Loucy (cell line): Measurements from ENCODE around the gene CRB2.

Experiments used
- H2AFZ ChIP-seq: fragments of 200-600 bp; sonication (generic); 2 replicates; pipeline ENCODE4 v1.6.0; 2016; ENCODE audit warnings: antibody characterized with exemption, mild to moderate bottlenecking, low read length, moderate library complexity
- H3F3A ChIP-seq: fragments of 200-600 bp; 2 replicates; pipeline ENCODE4 v1.6.0; 2016; ENCODE audit warnings: antibody characterized with exemption, low read depth, mild to moderate bottlenecking
- H3K27me3 ChIP-seq: fragments of 200-600 bp; sonication (generic); 2 replicates; pipeline ENCODE4 v1.6.1; 2014; ENCODE audit warnings: low read length, mild to moderate bottlenecking; ENCODE audit not compliant: insufficient read depth, poor library complexity, severe bottlenecking
- H3K36me3 ChIP-seq: fragments of 200-600 bp; sonication (generic); 2 replicates; pipeline ENCODE4 v1.6.1; 2016; ENCODE audit warnings: low read length; ENCODE audit not compliant: insufficient read depth
- H3K4me1 ChIP-seq: fragments of 200-600 bp; sonication (generic); 2 replicates; pipeline ENCODE4 v1.5.1; 2014; ENCODE audit warnings: low read length, mild to moderate bottlenecking; ENCODE audit not compliant: insufficient read depth, poor library complexity, severe bottlenecking
- H3K4me2 ChIP-seq: fragments of 200-600 bp; sonication (generic); 2 replicates; pipeline ENCODE4 v1.6.0; 2014; ENCODE audit warnings: antibody characterized with exemption, low read length, low read depth, mild to moderate bottlenecking; ENCODE audit not compliant: poor library complexity, severe bottlenecking
- H3K4me3 ChIP-seq: fragments of 200-600 bp; sonication (generic); 2 replicates; pipeline ENCODE4 v1.5.1; 2014; ENCODE audit warnings: low read length, mild to moderate bottlenecking, mixed read lengths; ENCODE audit not compliant: poor library complexity, severe bottlenecking
- H3K79me2 ChIP-seq: fragments of 200-600 bp; sonication (generic); 2 replicates; pipeline ENCODE4 v1.6.1; 2014; ENCODE audit warnings: low read length; ENCODE audit not compliant: insufficient read depth
- H3K9ac ChIP-seq: fragments of 200-600 bp; sonication (generic); 2 replicates; pipeline ENCODE4 v1.6.0; 2014; ENCODE audit warnings: mild to moderate bottlenecking, low read depth, low read length, moderate library complexity; ENCODE audit not compliant: poor library complexity, severe bottlenecking
- H3K9me2 ChIP-seq: fragments of 200-600 bp; sonication (generic); replicated peaks from 2 replicates; pipeline ENCODE4 v1.6.1; 2016; ENCODE audit warnings: low read depth, low read length, mixed read lengths
- H3K9me3 ChIP-seq: fragments of 200-600 bp; sonication (generic); 2 replicates; pipeline ENCODE4 v1.6.1; 2014; ENCODE audit warnings: mild to moderate bottlenecking, antibody characterized with exemption, low read length, low read depth; ENCODE audit not compliant: insufficient read depth
- H4K20me1 ChIP-seq: fragments of 200-600 bp; sonication (generic); 2 replicates; pipeline ENCODE4 v1.6.0; 2014; ENCODE audit warnings: antibody characterized with exemption, low read length, mild to moderate bottlenecking; ENCODE audit not compliant: insufficient read depth, poor library complexity, severe bottlenecking
- EZH2phosphoT487 ChIP-seq: fragments of 200-600 bp; IDR thresholded peaks from 2 replicates; pipeline ENCODE4 v1.6.1; 2018; ENCODE audit warnings: antibody characterized with exemption, mild to moderate bottlenecking, moderate library complexity, borderline replicate concordance
- TF ChIP-seq, protein P1 (sequence below): fragments of 200-600 bp; sonication (generic); conservative IDR thresholded peaks from 2 replicates; pipeline ENCODE4 v1.5.1; 2014; ENCODE audit warnings: mild to moderate bottlenecking, antibody characterized with exemption, low read length

The CRB2 gene

DNA sequence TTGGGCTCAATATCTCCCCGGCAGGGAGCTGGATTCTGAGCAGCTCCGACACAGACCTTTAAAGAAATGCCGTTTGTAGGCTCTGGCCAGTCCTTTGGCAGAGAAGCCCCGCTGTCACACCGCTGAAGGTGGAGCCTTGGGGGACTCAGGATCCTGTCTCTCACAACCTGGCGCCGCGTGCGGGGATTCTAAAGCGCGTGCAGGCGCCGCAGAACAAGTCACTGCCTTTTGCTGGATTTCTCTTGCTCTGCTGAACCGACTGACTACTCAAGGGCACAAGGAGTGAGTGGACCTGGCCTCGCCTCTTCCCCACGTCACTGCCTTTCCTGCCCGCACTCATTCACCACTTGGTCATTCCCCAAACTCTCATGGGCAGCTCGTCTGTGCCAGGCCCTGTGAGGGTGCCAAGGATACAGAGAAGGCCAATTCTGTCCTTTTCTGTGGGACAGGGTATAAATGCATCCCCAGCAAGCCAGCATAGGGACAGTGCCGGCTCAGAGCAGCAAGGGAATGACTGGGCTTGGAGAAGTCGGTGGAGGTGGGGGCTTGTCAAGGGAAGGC lies 69.3 kb downstream of the CRB2 start:
- Histone ChIP-seq H3K36me3 (no peaks in the 10 kb centered on the region), H3F3A (no peaks in the 10 kb centered on the region), H3K9me3 (no peaks in the 10 kb centered on the region), H3K4me3 (no peak overlapping the region), H3K79me2 (no peaks in the 10 kb centered on the region), H3K9ac (no peak overlapping the region), H3K27me3 (no peaks in the 10 kb centered on the region), H2AFZ (no peak overlapping the region), H3K4me2 (no peak overlapping the region), H4K20me1 (no peaks in the 10 kb centered on the region), H3K4me1 (no peaks in the 10 kb centered on the region), H3K9me2 (no peaks in the 10 kb centered on the region)
- TF ChIP-seq, protein P1, sequence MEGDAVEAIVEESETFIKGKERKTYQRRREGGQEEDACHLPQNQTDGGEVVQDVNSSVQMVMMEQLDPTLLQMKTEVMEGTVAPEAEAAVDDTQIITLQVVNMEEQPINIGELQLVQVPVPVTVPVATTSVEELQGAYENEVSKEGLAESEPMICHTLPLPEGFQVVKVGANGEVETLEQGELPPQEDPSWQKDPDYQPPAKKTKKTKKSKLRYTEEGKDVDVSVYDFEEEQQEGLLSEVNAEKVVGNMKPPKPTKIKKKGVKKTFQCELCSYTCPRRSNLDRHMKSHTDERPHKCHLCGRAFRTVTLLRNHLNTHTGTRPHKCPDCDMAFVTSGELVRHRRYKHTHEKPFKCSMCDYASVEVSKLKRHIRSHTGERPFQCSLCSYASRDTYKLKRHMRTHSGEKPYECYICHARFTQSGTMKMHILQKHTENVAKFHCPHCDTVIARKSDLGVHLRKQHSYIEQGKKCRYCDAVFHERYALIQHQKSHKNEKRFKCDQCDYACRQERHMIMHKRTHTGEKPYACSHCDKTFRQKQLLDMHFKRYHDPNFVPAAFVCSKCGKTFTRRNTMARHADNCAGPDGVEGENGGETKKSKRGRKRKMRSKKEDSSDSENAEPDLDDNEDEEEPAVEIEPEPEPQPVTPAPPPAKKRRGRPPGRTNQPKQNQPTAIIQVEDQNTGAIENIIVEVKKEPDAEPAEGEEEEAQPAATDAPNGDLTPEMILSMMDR, result no peak
- TF ChIP-seq EZH2phosphoT487, result no peak

DNA sequence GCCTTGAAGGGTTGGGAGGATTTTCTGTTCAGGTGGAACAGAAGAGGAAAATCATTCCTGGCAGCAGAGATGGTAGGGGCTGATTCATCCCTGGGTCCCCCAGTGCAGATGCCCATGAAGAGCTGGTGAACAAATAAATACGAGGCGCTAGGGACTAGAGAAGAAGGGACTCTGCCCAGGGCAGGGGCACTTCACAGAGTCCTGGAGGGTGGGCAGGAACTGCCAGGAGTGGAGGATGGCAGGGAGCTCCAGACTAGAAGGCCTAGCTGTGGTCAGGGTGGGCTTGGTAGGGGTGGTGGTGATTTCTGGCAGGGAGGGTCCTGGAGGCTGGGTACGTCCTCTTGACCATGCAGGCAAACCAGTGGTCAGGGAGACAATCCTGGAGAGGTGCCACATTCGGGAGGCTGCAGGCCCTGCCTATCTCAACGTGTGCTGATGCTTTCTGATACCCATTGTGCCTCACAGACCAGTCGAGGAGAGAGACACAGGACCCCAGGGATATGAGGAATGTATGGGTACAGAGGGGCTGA lies 69.9 kb downstream of the CRB2 start:
- Histone ChIP-seq H3K4me2 (no peak overlapping the region), H2AFZ (no peak overlapping the region), H3K9ac (no peak overlapping the region), H3K4me3 (no peak overlapping the region), H3F3A (no peaks in the 10 kb centered on the region), H3K9me2 (no peaks in the 10 kb centered on the region), H3K9me3 (no peaks in the 10 kb centered on the region), H3K4me1 (no peaks in the 10 kb centered on the region), H4K20me1 (no peaks in the 10 kb centered on the region), H3K79me2 (no peaks in the 10 kb centered on the region), H3K27me3 (no peaks in the 10 kb centered on the region), H3K36me3 (no peaks in the 10 kb centered on the region)
- TF ChIP-seq, protein P1, result no peak
- TF ChIP-seq EZH2phosphoT487, result no peak

DNA sequence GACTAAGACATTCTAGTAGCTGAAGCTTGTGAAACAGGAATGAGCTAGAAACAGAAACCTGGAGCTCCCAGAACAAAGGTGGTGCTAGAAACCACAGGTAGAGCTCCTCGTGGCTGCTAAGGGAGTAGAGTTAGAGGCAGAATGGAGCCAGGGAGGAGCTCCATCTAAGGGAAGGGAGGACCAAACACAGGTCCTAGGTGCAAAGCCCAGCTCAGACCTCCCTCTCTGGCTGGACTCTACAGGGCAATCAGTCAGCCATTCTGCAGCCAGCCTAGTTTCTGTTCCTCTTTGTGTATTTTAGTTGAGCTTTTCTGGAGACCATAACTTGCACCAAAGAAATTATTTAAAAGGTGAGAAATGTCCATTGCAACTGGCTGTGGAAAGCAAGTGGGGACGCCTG lies 70.4 kb downstream of the CRB2 start:
- H2AFZ ChIP-seq, result no peak overlapping the region
- H3K9me2 ChIP-seq, result no peaks in the 10 kb centered on the region
- H3K9ac ChIP-seq, result no peak overlapping the region
- H3K4me2 ChIP-seq, result no peak overlapping the region
- TF ChIP-seq, protein P1, result no peak
- TF ChIP-seq EZH2phosphoT487, result no peak
- no peak overlapping the region for H3K4me3 ChIP-seq
- H4K20me1 ChIP-seq, result no peaks in the 10 kb centered on the region
- H3F3A ChIP-seq, result no peaks in the 10 kb centered on the region
- no peaks in the 10 kb centered on the region for H3K36me3 ChIP-seq
- no peaks in the 10 kb centered on the region for H3K79me2 ChIP-seq
- no peaks in the 10 kb centered on the region for H3K27me3 ChIP-seq
- H3K4me1 ChIP-seq, result no peaks in the 10 kb centered on the region
- H3K9me3 ChIP-seq, result no peaks in the 10 kb centered on the region
